IPS-20b (cell line): ENCODE data around the gene NPS.

Experiments used
- H3K27ac ChIP-seq: one replicate; pipeline ENCODE4 v1.5.1; 2013; ENCODE audit warnings: low read length
- H3K27me3 ChIP-seq: 2 replicates; pipeline ENCODE4 v1.6.1; 2013; ENCODE audit warnings: mild to moderate bottlenecking, low read length, inconsistent platforms; ENCODE audit not compliant: insufficient read depth
- H3K36me3 ChIP-seq: 2 replicates; pipeline ENCODE4 v1.6.1; 2013; ENCODE audit warnings: low read depth, mild to moderate bottlenecking, inconsistent platforms, low read length, moderate library complexity; ENCODE audit not compliant: insufficient read depth
- H3K4me1 ChIP-seq: 2 replicates; pipeline ENCODE4 v1.6.1; 2013; ENCODE audit warnings: mild to moderate bottlenecking, control low read depth, inconsistent platforms, low read length, moderate library complexity; ENCODE audit not compliant: insufficient read depth
- H3K4me3 ChIP-seq: 2 replicates; pipeline ENCODE4 v1.5.1; 2013; ENCODE audit warnings: mild to moderate bottlenecking, low read length, inconsistent platforms
- H3K9ac ChIP-seq: 2 replicates; pipeline ENCODE4 v1.6.1; 2013; ENCODE audit warnings: low read depth, mild to moderate bottlenecking, inconsistent platforms, low read length, moderate library complexity
- H3K9me3 ChIP-seq: 2 replicates; pipeline ENCODE4 v1.6.1; 2013; ENCODE audit warnings: mild to moderate bottlenecking, low read depth, low read length, inconsistent platforms; ENCODE audit not compliant: insufficient read depth

Gene NPS

GRCh38 chr10:127532659-127533058 is 16.4 kb upstream of the NPS start:
- H3K4me1 ChIP-seq = no peaks in the 10 kb centered on the region
- no peak overlapping the region for H3K4me3 ChIP-seq
- H3K27me3 ChIP-seq = no peaks in the 10 kb centered on the region
- no peak overlapping the region for H3K27ac ChIP-seq
- H3K36me3 ChIP-seq = no peaks in the 10 kb centered on the region
- H3K9ac ChIP-seq = no peak overlapping the region
- no peaks in the 10 kb centered on the region for H3K9me3 ChIP-seq

- no peak overlapping the region for H3K4me3 ChIP-seq
- H3K4me1 ChIP-seq = no peaks in the 10 kb centered on the region
- no peaks in the 10 kb centered on the region for H3K27me3 ChIP-seq
- no peak overlapping the region for H3K27ac ChIP-seq
- H3K9me3 ChIP-seq = no peaks in the 10 kb centered on the region
- no peaks in the 10 kb centered on the region for H3K36me3 ChIP-seq
- H3K9ac ChIP-seq = no peak overlapping the region
Observed at GRCh38 chr10:127534074-127534473, 15.0 kb upstream of the NPS start.

- Histone ChIP-seq H3K9ac (no peak overlapping the region), H3K36me3 (no peaks in the 10 kb centered on the region), H3K4me1 (no peaks in the 10 kb centered on the region)
Observed at GRCh38 chr10:127534496-127534895, 14.6 kb upstream of the NPS start.

GRCh38 chr10:127535802-127536515 is 13.2 kb upstream of the NPS start:
- H3K36me3 ChIP-seq = no peaks in the 10 kb centered on the region
- no peaks in the 10 kb centered on the region for H3K9me3 ChIP-seq
- H3K27ac ChIP-seq = no peak overlapping the region
- no peaks in the 10 kb centered on the region for H3K4me1 ChIP-seq
- no peak overlapping the region for H3K4me3 ChIP-seq
- H3K27me3 ChIP-seq = no peaks in the 10 kb centered on the region
- H3K9ac ChIP-seq = no peak overlapping the region

More at GRCh38 chr10:127534496-127534895, 14.6 kb upstream of the NPS start:
- no peaks in the 10 kb centered on the region for H3K9me3 ChIP-seq
- no peaks in the 10 kb centered on the region for H3K27me3 ChIP-seq
- H3K27ac ChIP-seq = no peak overlapping the region
- H3K4me3 ChIP-seq = no peak overlapping the region

- Histone ChIP-seq H3K9ac (no peak overlapping the region), H3K4me1 (no peaks in the 10 kb centered on the region), H3K27me3 (no peaks in the 10 kb centered on the region), H3K9me3 (no peaks in the 10 kb centered on the region), H3K4me3 (no peak overlapping the region), H3K36me3 (no peaks in the 10 kb centered on the region), H3K27ac (no peak overlapping the region)
Observed at GRCh38 chr10:127536972-127537760, 11.9 kb upstream of the NPS start.

- no peaks in the 10 kb centered on the region for H3K27me3 ChIP-seq
- H3K27ac ChIP-seq = no peak overlapping the region
- no peak overlapping the region for H3K4me3 ChIP-seq
- no peaks in the 10 kb centered on the region for H3K4me1 ChIP-seq
- H3K9ac ChIP-seq = no peak overlapping the region
- no peaks in the 10 kb centered on the region for H3K36me3 ChIP-seq
- no peaks in the 10 kb centered on the region for H3K9me3 ChIP-seq
Observed at GRCh38 chr10:127537924-127538323, 11.2 kb upstream of the NPS start.

- H3K9me3 ChIP-seq = no peaks in the 10 kb centered on the region
- H3K9ac ChIP-seq = no peak overlapping the region
- no peaks in the 10 kb centered on the region for H3K4me1 ChIP-seq
- H3K36me3 ChIP-seq = no peaks in the 10 kb centered on the region
- no peak overlapping the region for H3K27ac ChIP-seq
- no peaks in the 10 kb centered on the region for H3K27me3 ChIP-seq
- H3K4me3 ChIP-seq = no peak overlapping the region
Observed at GRCh38 chr10:127548022-127548421, 1.1 kb upstream of the NPS start.

GRCh38 chr10:127550861-127551260 is 1.8 kb downstream of the NPS start:
- H3K27ac ChIP-seq = no peak overlapping the region
- H3K4me1 ChIP-seq = no peaks in the 10 kb centered on the region
- no peaks in the 10 kb centered on the region for H3K9me3 ChIP-seq
- no peak overlapping the region for H3K4me3 ChIP-seq
- H3K36me3 ChIP-seq = no peaks in the 10 kb centered on the region
- no peak overlapping the region for H3K9ac ChIP-seq
- H3K27me3 ChIP-seq = no peaks in the 10 kb centered on the region

GRCh38 chr10:127552446-127552845 is 3.3 kb downstream of the NPS start:
- H3K9ac ChIP-seq = no peak overlapping the region
- no peaks in the 10 kb centered on the region for H3K36me3 ChIP-seq
- H3K27ac ChIP-seq = no peak overlapping the region
- H3K27me3 ChIP-seq = 0 out of 2 replicates have a peak, but pooled peaks cover 3% of the 10 kb centered on the region
- no peaks in the 10 kb centered on the region for H3K9me3 ChIP-seq
- no peaks in the 10 kb centered on the region for H3K4me1 ChIP-seq
- H3K4me3 ChIP-seq = no peak overlapping the region

GRCh38 chr10:127553417-127553816 is 4.3 kb downstream of the NPS start:
- Histone ChIP-seq H3K4me3 (no peak overlapping the region), H3K9ac (no peak overlapping the region), H3K27me3 (0 out of 2 replicates have a peak, but pooled peaks cover 3% of the 10 kb centered on the region), H3K36me3 (no peaks in the 10 kb centered on the region), H3K9me3 (no peaks in the 10 kb centered on the region), H3K27ac (no peak overlapping the region), H3K4me1 (no peaks in the 10 kb centered on the region)

GRCh38 chr10:127556916-127557315 is 7.8 kb downstream of the NPS start:
- H3K4me3 ChIP-seq = no peak overlapping the region
- no peaks in the 10 kb centered on the region for H3K9me3 ChIP-seq
- H3K27ac ChIP-seq = no peak overlapping the region
- no peak overlapping the region for H3K9ac ChIP-seq
- no peaks in the 10 kb centered on the region for H3K4me1 ChIP-seq
- no peaks in the 10 kb centered on the region for H3K36me3 ChIP-seq
- 0 out of 2 replicates have a peak, but pooled peaks cover 3% of the 10 kb centered on the region for H3K27me3 ChIP-seq

GRCh38 chr10:127561647-127562046 is 12.5 kb downstream of the NPS start:
- Histone ChIP-seq H3K9me3 (no peaks in the 10 kb centered on the region), H3K27ac (no peak overlapping the region), H3K27me3 (0 out of 2 replicates have a peak, but pooled peaks cover 2% of the 10 kb centered on the region), H3K4me3 (no peak overlapping the region), H3K4me1 (no peaks in the 10 kb centered on the region), H3K36me3 (no peaks in the 10 kb centered on the region), H3K9ac (no peak overlapping the region)
